Muscle layer of duodenum (tissue), 2 donors: ENCODE data around the gene TTR.

Experiments used
- H3K27ac ChIP-seq: one replicate; pipeline ENCODE4 v1.7.0; 2013; ENCODE audit warnings: mild to moderate bottlenecking, low read length
- H3K27me3 ChIP-seq: one replicate; pipeline ENCODE4 v1.7.0; 2013; ENCODE audit warnings: low read depth, mild to moderate bottlenecking, control low read depth, low read length
- H3K36me3 ChIP-seq, 2 donors: one replicate each; pipeline ENCODE4 v1.7.0; 2013; ENCODE audit warnings: low read length in 2 of 2, control low read depth in 1 of 2, mild to moderate bottlenecking in 1 of 2; ENCODE audit not compliant: insufficient read depth in 2 of 2, control insufficient read depth in 1 of 2
- H3K4me1 ChIP-seq, 2 donors: one replicate each; pipeline ENCODE4 v1.7.0; 2013; ENCODE audit warnings: low read length in 2 of 2, mild to moderate bottlenecking in 2 of 2, control low read depth in 1 of 2, moderate library complexity in 1 of 2; ENCODE audit not compliant: insufficient read depth in 2 of 2, control insufficient read depth in 1 of 2
- H3K4me3 ChIP-seq, 2 donors: one replicate each; pipeline ENCODE4 v1.7.0; 2013; ENCODE audit warnings: low read length in 2 of 2, low read depth in 1 of 2, mild to moderate bottlenecking in 1 of 2
- H3K9me3 ChIP-seq, 2 donors: one replicate each; pipeline ENCODE4 v1.7.0; 2013; ENCODE audit warnings: low read length in 2 of 2, control low read depth in 1 of 2, mild to moderate bottlenecking in 1 of 2; ENCODE audit not compliant: control insufficient read depth in 1 of 2
- donor health status: healthy.

Gene TTR

DNA sequence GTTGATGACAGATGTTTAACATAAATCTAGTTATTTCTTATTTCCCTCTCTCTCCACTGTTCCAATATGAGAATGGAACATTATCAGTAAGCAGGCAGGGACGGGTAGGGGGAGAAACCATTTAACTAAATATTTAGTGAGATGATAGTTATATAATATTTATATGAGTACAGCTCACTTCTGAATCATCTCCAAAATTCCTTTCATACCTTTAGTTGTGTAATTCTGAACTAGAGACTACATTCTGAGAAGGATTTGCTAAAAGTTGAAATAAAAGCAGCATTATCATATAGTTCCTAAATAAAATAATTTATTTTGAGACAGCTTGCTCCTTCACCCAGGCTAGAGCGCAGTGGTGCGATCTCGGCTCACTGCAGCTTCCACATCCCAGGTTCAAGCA is 51.3 kb downstream of the TTR start:
- Histone ChIP-seq H3K36me3 (no peaks in the 10 kb centered on the region), H3K4me1 (no peaks in the 10 kb centered on the region), H3K4me3 (no peak overlapping the region), H3K27me3 (no peaks in the 10 kb centered on the region), H3K27ac (no peak overlapping the region), H3K9me3 (no peaks in the 10 kb centered on the region)

GRCh38 chr18:31645411-31645810 is 53.7 kb downstream of the TTR start:
- Histone ChIP-seq H3K36me3 (no peaks in the 10 kb centered on the region), H3K27ac (no peak overlapping the region), H3K9me3 (no peaks in the 10 kb centered on the region), H3K4me1 (no peaks in the 10 kb centered on the region), H3K27me3 (no peaks in the 10 kb centered on the region), H3K4me3 (no peak overlapping the region)

DNA sequence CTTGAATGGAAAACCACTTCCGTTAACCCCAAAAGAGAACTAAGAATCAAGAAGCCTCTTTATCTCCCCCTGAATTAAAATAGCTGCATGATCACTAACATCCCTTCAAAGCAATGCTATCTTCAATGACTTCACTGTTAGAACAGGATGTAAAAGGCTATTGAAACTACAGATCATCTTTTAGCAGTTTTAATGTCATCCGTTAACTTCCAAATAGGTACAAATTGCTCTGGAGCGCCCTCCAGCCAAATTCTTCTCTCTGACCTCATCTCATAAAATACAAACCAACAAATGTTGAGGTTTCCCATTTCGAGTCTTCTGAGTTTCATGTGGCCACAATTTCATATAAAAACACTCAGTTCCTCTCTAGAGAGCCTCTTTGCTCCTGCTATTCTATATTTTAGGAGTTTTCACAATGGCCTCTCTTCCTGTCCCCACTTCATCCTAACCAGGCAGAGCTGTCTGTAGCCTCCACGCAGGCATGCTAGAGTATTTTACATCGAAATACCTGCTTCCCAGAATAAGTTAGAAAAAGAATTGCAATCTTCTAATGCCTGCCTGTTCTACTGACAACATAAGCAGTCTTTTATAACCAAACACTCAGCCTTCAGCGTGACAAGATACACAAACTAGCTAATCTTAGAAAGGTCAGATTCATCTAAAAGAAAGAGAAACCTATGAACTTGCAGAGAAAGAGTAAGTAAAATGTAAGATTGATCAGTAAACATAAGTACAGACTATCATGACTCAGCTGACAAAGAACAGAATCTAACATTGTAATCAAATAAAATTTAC is 54.9 kb downstream of the TTR start:
- Histone ChIP-seq H3K27me3 (no peaks in the 10 kb centered on the region), H3K4me1 (no peaks in the 10 kb centered on the region), H3K27ac (no peak overlapping the region), H3K36me3 (no peaks in the 10 kb centered on the region), H3K9me3 (no peaks in the 10 kb centered on the region), H3K4me3 (no peak overlapping the region)

DNA sequence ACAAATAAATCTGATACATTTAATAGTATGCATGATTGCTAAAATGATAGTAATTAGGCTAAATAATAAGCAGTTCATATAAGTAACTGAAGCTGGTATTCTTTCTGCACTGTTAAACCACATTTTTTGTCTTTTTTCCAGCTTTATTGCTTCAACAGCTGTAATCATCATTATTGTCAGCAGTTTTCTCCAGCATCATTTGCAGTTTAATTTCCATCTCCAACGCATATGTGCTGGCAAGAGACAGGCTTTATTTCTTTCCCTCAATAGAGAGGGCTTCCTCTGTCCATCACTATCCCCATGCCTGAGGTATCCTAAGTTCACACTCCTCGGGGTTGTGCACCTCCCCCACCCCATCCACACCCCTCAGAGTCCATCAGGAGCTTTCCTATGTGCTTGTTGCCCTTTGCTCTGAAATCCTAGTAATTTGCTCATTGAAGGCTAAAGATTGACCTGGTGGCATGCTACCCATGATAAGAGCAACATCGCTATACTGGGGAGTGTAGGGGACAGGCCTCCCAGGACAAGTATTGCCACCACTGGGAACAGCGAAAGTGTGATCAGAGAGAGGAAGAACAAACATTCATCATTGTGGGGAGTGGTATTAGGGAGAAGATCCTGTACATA is 55.6 kb downstream of the TTR start:
- Histone ChIP-seq H3K27ac (no peak overlapping the region), H3K4me3 (no peak overlapping the region), H3K9me3 (no peaks in the 10 kb centered on the region), H3K27me3 (no peaks in the 10 kb centered on the region), H3K4me1 (no peaks in the 10 kb centered on the region), H3K36me3 (no peaks in the 10 kb centered on the region)
